Stimulated activated CD4-positive, alpha-beta T cell treated with anti-CD3 and anti-CD28 coated beads, Interleukin-1b, Interleukin-23, amount 100 ng/mL, for 24 hours (primary cell): ENCODE results near the gene MDK.

Experiments used
- DNase-seq, 4 experiments: peaks; one replicate each; pipeline ENCODE4 v3.0.0-alpha.2; 2020; ENCODE audit warnings: low read depth in 4 of 4, low spot score in 1 of 4

Gene MDK

DNA sequence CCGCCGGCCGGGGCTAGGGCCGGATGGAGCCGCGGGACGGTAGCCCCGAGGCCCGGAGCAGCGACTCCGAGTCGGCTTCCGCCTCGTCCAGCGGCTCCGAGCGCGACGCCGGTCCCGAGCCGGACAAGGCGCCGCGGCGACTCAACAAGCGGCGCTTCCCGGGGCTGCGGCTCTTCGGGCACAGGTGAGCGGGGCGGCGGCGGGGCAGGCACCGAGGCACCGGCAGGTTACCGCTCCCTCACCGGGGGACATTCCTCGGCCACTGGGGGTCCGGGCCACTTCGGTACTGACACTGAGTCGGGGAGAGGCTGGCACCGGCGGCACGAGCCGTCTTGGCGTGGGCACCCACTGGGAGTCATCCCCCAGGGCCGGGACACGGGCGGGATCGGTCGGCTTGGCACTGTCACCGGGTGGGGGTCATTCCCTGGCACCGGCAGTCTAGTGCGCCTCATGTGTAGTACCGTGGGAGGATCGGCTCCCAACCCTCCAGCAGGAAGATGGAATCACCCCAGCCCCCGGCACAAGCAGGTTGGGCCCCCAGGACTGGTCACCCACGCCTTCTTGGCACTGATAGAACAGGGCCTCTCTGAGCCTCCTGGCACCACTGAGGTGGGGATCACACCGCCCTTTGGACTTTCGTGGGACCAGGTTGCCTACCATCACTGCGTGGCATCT lies 33.7 kb upstream of the MDK start:
- no peak for DNase-seq

DNA sequence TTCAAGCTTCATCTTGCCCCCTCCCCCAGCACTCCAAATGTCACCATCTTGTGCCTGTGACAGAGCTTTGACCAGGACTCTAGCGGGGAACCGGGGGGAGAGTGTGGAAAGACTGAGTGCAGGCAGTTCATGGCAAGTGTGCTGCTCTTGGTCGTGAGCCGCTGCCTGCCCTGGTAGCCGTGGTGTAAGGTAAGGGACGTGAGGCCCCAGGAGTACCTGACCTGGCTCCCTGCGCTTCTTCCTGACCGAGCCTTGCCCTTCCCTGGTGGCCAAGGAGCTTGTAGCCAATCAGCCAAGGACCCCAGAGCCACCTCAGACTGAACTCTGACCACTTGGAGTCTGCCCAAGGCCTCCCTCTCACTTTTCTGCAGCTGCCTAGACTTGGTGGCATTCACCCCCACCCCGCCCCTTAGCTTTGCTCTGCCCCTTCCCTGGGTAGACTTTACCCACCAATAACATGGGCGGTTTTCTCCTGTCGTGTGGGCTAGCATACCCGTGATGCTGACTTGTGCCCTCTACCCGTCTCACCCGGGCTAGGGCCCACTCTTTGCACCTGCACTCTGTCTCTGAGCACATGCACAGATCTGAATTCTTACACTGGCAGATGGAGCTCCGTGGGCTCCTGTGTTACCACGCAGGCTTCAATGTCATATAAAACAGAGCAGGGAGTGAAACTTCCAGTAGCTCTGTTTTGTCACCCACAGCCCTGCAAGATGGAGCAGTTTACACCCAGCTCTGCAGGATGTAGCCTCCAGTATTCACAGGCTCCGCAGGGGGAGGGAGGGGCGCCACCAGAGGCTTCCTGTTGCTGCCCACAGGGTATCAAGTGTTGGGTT lies 32.7 kb upstream of the MDK start:
- DNase-seq, result peak in 1 of 4 experiments; percentile 28

DNA sequence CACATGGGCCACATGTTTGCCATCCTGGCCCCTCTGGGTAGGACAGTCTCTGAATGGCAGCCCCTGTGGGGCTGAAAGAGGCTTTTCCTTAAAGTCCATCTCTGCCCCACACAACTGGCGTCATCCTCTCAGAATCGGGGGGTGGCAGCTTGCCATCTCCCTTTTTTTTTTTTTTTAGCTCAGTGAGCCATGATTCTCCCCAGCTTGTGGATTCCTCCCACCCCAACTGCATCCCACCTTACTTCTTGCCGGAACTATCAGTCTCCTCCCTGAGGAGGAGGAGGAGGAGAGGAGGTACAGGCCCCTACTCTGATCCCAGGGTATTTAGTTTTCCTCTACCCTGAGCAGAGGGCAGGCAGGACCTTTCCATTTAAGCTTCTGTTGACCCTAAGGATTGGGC lies 30.8 kb upstream of the MDK start:
- DNase-seq, result no peak

DNA sequence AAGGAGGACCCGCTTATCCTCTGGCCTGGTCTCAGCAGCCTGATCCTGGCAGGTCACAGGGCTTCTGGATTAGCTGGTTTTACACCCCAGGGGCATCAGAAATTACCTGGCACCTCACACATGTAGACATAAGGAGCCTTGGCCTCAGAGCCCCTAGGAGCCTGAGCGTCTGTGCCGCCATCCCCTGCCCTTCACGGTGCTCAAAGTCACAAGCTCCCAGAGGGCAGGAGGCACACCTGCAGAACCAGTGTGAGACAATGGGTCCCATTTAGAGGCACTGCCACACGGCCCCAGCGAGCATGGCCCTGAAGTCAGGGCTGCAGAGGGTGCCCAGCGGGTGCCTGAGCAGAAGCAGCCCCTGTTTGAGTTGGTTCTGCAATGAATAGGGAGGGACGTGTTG lies 30.3 kb upstream of the MDK start:
- DNase-seq, result no peak

DNA sequence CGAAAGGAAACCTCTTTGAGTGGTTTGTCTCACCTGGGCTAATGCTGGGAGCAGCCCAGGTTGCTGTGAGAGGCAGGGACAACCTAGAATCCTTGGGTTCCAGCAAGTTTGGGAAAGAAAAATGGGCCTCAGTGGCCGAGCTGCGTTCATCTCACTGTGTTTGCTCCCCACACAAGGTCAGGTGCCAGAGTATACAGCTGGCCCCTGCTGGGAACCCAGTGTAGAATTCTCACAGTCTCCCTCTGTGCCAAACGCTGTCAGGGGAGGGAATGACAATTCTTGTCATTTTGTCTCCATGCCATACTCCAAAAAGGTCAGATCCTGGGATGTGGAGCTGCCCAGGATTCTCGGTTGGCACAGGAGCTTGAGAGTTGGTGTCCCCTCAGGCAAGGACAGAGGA lies 29.9 kb upstream of the MDK start:
- no peak for DNase-seq

DNA sequence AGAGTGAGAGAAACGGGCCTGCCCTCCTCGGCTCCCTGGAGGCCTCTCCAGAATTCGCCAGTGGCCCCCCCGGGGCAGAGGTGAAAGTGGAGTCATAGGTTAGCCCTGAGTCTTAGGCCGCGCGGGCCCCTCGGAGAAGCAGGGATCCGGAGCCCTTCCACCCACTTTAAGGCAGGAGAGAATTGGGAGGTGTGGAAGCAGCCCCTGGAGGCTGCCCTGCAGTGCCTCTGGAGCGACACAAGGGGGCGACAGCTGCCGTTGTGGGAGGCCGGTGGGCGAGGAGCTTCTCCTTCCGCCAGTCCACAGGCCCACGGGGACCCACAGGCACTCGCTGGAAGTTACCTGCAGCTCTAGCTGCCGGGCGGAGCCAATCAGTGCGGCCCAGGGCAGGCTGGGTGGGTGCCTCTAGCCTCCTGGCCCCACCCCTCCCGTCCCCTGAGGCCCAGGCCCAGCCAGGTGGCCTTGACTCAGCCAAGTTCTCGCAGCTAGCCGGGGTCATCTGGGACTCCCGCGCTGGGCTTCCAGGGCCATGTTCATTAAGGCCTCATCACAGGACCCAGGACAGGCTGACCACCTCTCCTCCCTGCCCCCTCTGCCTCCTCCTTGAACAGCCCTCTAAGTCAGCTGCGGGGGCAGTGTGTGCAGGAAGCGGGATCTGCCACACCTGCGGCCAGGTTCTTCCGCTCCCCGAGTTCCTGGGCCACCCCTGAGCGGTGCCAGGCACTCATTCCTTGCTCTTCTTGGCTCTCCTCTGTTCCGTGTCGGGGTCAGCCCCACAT lies 29.2 kb upstream of the MDK start:
- DNase-seq, result peak in 2 of 4 experiments; percentile 48 to 52

DNA sequence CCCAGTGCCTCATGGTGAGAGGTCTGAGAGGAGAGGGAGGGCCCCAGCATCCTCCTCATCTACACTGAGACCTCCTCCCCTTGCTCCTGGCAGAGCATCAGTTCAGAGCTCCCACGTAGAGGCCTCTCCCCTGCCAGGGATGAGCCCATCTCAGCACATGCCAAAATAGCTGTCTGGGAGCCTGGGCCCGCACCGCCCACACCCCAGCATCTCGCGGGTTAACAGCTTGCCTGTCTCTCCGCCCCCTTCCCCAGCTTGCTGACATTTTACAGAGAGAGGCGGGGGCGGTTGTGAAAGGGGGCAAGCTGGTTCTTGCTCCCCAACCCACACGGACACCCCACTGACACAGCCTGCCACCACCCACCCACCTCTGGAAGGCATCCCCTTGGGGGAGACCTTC lies 27.8 kb upstream of the MDK start:
- peak in 1 of 4 experiments; percentile 41 for DNase-seq

DNA sequence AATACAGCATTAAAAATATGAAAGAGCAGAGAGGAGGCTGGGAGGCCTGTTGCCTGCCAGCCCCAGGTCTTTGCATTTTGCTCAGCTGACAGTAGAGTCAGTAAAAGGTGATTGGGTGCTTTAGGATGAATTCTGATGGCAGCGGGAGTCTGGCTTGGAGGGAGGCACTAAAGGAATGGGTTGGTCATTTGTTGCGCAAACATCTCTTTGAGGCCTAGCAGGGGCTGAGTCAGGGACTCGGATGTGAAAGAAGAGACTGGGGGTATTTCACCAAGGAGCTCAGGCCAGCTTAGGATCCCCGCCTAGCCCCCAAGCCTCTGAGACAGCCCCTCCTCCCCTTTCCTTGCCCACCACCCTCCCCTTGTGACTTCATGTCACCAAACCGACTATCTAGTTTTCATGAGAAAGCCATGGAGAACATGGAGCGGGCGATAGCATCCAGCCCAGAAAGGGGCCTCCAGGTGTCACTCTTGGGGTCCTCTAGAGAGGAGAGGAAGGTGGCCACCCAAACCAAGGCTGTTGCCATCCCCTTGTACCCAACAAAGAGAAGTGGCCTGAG lies 24.5 kb upstream of the MDK start:
- DNase-seq, result no peak

DNA sequence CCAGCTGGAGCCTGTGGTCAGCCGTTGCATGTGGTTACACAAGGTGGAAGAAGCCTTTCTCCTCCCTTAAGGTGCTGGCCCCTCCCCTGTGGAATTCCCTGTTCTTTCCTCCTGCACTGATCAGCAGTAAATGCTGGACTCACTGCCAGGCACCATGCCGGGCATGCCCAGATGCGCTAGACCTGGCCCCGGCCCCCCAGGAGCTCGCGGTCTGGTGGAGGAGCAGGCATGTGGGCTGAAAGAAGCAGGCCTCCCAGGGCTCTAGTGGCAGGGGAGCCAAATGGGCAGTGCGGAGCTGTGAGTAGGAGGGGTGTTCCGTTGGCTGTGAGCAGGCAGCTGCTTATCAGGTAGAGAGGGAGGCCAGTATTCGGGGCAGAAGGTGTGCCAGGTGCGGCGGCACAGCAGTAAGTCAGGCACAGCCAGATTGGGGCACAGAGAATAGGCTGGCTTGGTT lies 24.0 kb upstream of the MDK start:
- no peak for DNase-seq

DNA sequence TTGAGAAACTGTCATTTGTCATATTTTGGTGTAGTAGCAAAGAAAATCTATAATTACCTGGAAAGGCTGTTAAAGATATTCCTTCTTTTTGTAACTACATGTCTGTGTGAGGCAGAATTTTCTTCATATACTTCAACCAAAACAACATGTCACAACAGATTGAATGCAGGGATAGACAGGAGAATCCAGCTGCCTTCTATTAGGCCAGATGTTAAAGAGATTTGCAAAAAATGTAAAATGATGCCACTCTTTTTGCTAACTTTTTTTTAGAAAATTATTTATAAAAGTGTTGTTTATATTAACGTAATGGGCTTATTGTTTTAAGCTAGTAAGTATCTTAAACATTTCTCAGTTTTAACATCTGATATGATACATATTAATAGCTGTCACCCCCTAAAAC lies 21.5 kb upstream of the MDK start:
- DNase-seq, result no peak

DNA sequence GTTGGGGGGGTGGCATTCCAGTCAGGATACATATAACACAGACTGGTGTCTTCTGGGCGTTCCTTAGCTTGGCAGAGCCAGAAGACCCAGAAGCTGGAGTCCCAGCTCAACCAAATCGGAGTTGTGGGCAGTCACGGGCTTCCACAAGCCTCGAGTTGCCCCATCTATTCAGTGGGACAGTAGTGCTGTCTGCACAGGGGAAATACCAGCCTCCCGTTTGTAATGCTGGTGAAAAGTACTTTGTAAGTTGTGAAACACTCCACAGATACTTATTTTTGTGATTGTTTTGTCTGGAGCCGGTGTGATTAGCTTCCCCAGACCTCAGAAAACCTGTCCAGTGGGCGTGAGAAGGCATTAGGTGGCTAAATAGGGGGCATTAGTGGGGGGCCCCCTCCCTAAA lies 20.6 kb upstream of the MDK start:
- no peak for DNase-seq

DNA sequence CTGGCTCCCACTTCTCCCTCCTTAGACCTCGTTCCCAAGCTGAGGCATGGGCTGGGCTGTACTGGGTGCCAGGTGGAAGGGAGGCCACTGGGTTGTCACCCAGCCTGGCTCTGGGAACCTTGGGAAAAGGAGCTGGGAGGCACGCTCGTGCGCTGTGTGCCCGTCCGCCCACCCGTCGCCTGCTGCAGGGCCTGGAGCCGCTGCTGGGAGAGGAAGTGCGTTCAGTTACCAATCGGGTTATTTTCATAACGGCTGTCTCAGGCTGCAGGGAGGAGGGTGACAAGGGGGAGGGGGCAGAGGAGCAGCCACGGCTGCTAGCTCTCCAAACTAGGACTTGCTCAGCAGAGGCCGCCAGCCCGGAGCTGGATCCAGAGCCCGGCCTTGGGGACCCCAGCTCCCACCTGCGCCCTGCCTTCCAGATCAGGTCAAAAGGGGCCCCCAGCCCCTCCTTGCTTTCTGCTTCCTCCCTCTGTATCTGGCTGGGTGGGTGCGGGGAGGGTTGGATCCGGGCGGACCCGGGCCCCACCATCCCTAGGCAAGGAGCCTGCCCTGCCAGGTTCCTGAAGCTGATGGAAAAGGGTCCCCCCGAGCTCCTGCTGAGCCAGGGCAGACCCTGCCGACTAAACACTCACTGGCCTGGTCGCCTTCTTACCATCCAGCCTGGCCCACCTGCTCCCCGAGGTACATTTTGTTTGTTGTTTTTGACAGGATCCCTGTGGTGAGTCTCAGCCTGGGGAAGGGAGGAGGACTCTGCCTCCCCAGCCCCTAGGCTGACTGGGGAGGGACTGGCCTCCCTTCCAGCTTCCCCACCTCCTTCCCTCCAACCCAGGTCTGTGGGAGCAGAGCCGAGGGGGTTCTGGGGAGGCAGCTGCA lies 19.9 kb upstream of the MDK start:
- DNase-seq, result peak in 2 of 4 experiments; percentile 49 to 58

DNA sequence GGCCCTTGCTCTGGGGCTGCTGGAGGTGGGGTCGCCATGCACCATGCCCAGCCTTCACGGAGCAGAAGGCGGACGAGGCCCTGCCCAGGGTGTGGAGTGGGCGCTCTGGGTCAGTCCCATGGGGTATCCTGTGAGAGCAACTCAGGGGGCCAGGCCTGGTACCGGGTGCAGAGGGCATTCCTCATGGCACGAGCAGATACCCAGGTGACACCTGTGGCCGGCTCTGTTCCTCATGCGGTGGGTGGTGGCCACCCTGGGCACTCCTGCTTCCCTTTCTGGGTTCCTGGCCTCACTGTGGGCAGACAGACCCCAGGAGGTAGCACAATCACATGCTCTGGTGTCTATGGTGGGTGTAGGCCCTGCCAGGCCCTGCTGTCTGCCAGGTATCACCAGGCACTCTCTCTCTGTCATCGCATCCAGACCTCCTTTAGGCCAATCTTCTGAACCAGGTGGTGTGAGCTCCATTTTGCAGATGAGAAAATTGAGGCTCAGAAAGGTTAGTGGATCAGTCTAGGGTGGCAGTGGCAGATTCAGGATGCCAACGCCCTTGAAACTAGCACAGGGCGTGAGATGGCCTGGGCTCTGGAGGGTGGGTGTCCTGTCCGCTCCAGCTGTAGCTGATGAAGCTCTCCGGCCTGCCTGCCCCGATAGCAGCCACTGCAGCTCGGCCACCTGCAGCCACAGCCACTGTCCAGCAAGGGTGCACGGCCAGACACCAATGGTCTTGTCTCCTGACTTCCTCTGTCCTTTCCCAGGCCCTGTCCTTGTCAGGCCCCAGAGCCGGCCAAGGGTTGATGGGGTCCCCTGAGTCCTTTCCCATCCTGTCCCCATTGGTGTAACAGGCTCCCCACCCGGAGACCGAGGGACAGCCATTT lies 19.1 kb upstream of the MDK start:
- DNase-seq, result no peak

DNA sequence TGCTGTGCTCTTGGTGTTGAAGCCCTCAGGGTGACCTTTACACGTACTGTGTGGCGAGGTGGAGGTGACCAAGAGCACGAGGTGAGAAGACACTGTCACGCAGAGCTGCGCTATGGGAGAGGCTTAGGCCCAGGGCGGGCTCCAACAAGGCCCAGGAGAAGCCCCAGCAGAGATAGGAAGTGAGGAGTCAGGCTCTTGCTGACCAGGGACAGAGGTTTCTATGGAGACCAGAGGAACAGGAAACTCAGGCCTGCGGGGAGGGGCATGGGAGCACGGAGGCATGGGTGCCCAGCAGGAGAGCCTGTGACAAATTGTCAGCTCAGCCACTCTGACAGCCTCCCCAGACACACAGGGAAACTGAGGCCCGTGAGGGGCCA lies 18.4 kb upstream of the MDK start:
- DNase-seq, result no peak

DNA sequence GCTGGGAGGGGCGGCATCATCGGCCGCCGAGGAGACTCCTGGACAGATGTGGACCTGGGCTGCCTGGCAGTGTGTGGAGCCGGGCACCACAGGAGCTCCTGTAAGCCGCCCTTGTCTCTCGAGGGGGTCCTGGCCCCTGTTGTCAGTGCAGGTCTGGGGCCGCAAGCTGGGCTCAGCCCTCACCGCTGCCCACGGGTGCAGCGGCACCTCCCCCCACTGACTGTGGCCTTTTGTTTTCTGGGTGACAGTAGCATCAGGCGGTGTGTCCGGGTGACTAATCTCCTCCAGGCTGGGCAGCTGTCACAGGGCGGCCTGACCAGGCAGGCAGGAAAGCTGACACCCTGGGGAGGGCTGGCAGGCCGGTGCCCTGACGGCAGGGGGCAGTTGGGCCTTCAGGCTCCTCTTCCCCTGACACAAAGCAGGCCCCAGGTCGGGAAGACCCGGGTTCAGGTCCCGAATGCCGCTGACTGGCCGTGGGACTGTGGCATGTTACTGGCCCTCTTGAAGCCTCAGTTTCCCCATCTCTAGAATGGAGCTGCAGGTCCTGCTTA lies 17.9 kb upstream of the MDK start:
- no peak for DNase-seq

DNA sequence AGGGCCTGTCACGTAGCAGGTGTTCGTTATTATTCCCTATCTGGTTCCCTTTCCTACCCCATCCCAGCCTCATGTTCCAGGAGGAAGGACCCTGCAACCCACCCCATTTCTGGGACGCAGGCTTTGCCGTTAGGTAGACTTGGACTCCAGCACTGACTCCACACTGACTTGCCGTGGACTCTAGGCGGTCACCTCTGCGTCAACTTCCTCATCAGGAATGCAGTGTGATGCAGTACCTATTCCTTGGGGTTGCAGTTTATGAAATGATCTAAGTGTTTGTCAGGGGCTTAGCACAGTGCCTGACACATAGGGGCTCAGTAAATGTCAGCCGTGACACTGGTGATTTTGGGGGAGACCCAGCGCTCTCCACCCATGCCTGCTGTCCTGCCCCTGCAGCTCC lies 17.4 kb upstream of the MDK start:
- DNase-seq, result no peak

DNA sequence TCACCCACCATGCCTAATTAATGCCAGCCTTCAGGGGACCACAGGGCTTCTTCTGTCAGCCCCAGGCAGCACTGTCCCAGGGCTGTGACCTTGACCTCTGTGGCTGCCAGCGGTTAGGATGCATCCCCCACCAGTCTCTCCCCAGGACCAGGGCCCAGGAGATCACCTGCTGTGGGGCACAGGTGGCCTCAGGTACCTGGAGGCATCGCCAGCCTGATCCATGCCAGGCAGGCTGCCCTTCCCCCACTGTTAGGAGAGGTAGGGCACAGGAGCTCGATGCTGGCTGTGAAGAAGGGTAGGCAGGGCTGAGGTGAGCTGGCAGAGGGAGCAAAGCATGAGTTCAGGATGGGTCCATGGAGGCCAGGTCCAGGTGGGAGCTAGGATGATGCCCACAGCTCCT lies 16.7 kb upstream of the MDK start:
- no peak for DNase-seq

DNA sequence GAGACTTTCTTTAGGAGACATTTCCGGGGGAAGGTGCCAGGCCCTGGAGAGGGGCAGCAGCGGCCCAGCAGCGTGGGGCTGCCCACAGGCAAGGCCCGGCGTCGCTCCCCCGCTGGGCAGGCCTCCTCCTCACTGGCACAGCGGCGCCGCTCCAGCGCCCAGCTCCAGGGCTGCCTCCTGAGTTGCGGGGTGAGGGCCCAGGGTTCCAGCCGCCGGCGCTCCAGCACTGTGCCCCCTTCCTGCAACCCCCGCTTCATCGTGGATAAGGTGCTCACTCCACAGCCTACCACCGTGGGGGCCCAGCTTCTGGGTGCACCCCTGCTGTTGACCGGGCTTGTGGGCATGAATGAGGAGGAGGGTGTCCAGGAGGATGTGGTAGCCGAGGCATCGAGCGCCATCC lies 15.2 kb upstream of the MDK start:
- DNase-seq, result no peak

DNA sequence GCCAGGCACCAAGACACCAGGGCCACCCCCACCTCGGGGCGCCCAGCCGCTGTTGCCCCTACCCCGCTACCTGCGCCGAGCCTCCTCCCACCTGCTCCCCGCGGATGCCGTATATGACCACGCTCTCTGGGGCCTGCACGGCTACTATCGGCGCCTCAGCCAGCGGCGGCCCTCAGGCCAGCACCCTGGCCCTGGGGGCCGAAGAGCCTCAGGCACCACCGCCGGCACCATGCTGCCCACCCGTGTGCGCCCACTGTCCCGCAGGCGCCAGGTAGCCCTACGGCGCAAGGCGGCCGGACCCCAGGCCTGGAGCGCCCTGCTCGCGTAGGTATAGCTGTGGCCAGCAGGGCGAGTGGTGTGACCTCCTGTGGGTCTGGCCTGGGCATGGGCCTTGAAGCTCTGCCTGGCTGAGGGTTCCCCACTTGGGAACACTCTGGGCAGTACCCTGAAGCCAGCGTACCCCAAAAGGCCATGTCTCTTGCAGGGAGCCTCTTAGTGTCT lies 14.8 kb upstream of the MDK start:
- no peak for DNase-seq
